Cortex of kidney (tissue), 1 donor: ENCODE measurements around the gene IL1R1.

Source experiments
- DNase-seq: peaks from one replicate; lab custom pipeline; 2025; lab: John Stamatoyannopoulos, UW

The IL1R1 gene

GRCh38 chr2:102206666-102207341 lies 64.3 kb downstream of the IL1R1 start:
- no peak for DNase-seq

GRCh38 chr2:102208774-102209173 lies 66.2 kb downstream of the IL1R1 start:
- DNase-seq, result no peak

GRCh38 chr2:102209474-102209873 lies 66.9 kb downstream of the IL1R1 start:
- DNase-seq, result no peak

- no peak for DNase-seq
Observed at GRCh38 chr2:102217032-102217431, 74.5 kb downstream of the IL1R1 start.

GRCh38 chr2:102224824-102225739 lies 82.5 kb downstream of the IL1R1 start:
- no peak for DNase-seq

- DNase-seq, result no peak
Observed at GRCh38 chr2:102226171-102226570, 83.6 kb downstream of the IL1R1 start.

GRCh38 chr2:102226612-102227391 lies 84.3 kb downstream of the IL1R1 start:
- DNase-seq, result no peak

GRCh38 chr2:102229141-102229769 lies 86.7 kb downstream of the IL1R1 start:
- no peak for DNase-seq
